GM15510 (cell line): ENCODE measurements around the gene RGMA.

Source experiments
- POLR2A ChIP-seq: IDR thresholded peaks from 3 replicates; pipeline ENCODE4 v1.6.1; 2011; ENCODE audit warnings: borderline replicate concordance; ENCODE audit not compliant: insufficient read length; ENCODE audit errors: extremely low read depth

Gene RGMA

DNA sequence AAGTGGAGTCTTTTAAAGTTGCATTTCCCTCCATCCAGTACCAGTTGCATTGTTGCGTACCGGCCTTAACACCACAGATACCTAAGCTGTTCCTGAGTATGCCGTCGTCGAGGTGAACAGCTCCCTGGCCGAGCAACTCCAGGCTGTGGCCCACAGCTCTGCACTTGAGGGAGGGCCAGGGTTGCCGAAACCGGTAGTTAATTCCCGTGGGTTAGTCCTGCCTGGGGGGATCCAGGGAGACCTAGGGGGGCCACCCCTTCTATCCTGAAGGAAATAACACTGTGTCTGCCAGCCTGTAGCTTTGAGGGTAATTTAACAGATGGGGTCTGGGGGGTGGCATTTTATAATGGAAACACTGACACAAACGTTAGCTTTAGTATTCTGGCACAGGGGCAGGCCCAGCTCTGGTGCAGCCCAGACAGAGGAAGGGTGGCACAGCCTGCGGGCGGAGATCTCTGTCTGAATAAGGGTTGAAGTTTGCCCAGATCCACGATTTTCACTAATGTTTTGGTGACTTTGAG is 60.8 kb downstream of the RGMA start:
- TF ChIP-seq POLR2A, result no peak

DNA sequence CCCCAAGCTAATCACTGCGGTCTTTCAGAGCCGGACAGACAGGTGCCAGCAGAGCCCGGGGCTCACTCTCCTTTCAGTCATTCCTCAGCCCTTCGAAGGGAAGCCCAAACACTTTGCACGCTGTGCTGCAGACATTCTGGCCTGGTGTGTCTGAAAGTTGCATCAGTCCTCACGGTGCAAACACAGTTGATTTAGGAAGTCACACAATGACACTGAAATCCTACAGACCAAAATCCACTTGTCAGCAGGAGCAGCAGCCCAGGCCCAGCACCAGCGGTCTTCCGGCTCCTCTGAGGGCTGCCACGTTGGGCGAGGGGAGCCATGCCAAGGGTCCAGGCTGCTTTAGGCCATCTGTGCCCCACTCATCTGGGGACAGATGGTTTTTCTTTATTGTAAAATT is 61.6 kb downstream of the RGMA start:
- TF ChIP-seq POLR2A, result peak; percentile 20

DNA sequence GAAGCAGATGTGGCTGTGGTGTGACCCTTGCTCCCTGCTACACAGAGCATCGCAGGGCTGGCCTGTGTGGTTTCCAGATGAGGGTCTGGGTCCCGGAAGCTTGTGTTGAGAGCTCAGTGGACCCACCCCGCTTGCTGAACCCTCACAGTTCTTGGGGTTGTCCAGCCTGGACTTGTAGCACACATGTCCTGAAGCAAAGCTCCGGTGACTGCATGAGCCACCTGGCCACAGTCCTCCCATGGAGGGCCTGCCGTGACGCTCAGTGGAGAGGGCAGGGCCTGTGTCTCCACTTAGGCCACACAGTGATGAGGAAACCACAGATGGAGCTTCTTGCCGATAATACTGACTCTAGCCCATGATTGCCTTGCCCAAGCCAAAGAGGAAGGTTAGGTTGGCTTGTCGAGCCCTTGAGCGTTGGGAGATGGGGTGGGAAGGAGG is 62.6 kb downstream of the RGMA start:
- TF ChIP-seq POLR2A, result no peak

DNA sequence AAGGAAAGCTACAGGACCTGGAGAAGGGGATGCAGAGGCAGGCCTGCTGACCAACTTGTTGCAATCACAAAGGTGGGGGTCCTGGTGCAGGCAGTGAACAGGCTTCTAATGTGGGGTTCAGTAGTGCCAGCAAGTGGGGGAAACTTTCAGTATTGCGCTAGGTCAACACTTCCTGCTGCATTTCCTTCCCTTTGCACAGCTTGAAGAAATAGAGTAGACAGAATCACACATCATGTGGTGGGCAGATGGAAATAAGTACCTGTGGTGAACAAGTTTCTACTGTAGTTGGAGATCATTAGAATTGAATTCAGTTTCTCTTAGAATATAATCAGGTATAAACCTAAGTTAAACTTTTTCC is 63.4 kb downstream of the RGMA start:
- no peak for TF ChIP-seq POLR2A

DNA sequence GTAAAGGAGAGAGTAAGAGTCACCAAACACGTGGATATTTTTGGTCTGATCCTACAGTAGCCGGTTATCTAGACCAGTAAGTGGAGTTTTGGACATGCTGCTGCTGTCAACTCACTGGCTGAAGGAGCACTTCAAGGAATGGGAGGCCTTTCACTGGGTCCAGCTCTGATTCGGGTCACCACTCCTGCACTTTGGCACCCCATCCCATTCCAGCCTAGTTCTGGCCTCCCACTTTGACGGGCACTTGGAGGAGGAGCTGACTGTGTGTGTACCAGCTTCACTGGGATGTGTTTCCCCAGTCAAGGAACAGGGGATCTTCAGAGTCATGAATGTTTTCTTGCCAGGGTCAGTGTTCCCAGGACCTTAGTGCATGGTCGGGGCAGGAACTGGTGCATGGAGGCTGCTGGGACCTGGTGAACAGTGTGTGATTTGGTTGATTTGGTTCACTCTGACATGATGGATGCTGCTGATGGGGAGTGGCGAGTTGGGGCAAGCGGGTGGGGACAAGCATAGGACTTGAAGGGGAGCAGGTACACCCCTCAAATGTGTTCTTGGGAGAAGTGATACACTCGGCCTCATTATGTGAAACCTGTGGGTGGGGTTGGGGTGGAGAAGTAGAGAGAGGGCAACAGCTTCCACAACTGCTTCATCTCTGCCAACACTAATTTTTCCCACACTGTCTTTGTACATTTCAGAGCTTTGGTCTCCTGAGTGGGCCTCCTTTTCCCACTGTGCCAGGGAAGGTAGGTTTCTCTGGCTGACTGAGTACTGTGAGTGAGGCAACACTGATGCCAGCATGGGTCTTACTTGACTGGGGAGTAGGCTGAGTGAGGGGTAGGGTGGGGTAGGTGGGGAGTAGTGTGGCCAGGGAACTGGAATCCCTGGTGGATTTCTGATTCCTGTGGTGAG is 64.0 kb downstream of the RGMA start:
- TF ChIP-seq POLR2A, result no peak

DNA sequence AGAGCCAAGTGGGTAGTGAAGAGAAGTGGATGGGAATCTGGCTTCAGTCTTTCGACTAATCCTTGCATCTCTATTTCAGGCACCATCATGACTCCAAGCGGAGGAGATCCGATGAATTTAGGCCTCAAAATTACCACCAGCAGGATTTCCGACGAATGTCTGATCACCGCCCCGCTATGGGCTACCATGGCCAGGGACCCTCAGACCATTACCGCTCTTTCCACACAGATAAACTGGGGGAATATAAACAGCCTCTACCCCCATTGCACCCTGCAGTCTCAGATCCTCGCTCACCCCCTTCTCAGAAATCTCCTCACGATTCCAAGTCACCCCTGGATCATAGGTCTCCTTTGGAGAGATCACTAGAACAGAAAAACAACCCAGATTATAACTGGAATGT is 64.7 kb downstream of the RGMA start:
- no peak for TF ChIP-seq POLR2A

DNA sequence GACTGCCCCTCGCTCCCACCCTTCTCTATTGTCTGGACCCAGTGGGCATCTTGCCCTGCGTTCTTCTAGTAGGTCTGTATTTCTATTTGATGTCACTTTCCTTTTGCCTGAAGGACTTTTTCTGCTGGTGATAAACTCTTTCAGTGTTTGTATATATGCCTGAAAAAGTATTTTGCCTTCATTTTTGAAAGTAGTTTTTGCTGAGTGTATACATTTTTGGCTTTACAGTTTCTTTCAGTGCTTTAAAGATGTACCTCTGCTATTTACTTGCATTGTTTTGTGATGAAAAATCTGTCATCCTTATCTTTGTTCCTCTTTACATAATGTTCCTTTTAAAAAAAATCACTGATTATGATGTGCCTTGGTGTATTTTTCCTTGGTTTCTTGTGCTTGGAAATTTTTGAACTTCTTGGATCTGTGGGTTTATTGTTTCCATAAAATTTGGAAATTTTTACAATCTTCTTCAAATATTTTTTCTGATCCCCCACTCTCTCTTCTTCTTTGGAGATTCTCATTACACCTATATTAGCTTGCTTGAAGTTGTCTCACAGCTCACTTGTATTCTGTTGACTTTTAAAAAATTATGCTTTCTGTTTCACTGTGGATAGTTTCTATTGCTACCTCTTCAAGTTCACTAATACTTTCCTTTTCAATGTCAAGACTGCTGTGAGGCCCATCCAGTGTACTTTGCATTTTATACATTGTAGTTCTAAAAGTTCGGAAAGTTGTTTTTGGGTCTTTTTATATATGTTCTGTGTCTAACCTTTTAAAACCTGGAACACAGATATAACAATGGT is 67.8 kb downstream of the RGMA start:
- TF ChIP-seq POLR2A, result no peak

DNA sequence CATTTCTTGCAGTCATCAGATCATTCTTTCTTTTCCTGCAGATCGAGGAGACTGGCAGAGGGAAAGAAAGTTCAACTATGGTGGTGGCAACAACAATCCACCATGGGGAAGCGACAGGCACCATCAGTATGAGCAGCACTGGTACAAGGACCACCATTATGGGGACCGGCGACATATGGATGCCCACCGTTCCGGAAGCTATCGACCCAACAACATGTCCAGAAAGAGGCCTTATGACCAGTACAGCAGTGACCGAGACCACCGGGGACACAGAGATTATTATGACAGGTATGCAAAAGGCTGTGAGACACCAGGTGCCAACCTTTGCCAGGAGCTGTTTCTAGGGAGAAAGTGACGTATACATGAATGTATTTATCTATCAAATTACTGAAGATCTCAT is 69.0 kb downstream of the RGMA start:
- no peak for TF ChIP-seq POLR2A

DNA sequence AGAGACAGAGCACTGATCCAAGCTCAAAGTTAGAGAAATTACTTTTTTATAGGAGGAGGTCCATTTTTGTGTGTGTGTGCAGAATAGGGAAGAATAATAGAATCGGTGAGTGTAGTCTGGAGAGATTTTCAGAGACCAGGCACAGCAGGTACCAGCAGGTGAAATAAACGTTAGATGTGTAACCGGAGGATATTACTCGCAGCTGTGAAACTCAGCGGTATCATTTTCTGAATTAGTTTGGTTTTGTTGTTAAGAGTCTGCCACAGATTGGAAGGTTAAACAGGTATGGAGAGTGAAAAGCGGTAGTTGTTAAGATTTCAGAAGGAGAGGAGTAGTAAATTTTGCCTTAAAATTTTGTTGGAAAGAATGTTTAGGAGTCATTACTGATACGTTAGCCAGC is 69.9 kb downstream of the RGMA start:
- no peak for TF ChIP-seq POLR2A

DNA sequence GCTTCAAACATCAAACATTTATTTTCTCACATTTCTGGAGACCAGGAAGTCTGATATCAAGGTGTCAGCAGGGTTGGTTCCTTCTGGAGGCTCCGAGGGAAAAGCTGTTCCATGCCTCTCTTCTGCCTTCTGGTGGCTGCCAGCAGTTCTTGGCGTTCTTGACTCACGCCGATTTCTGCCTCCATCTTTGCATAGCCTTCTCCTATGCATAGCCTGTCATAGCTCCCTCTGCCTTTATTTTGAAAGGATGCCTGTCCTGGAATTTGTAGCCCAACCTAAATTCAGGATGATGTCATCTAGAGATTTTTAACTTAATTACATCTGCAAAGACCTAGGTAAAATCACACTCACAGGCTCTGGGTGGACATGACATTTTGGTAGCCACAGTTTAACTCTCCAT is 70.4 kb downstream of the RGMA start:
- TF ChIP-seq POLR2A, result no peak

DNA sequence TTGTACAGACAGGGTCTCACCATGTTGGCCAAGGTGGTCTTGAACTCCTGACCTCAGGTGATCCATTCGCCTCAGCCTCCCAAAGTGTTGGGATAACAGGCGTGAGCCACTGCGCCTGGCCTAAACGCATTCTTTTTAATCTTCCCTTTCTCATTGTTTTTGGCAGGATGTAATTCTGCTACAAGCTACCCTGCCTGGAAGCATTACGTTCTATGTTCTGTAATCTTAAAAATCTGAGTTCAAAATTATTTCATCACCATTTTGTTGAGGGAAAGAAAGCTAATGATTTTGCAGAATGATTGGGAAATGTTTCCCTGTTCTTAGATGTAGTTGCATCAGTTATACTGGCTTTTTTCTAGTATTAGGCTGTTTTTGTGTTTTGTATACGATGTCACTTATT is 71.5 kb downstream of the RGMA start:
- TF ChIP-seq POLR2A, result no peak

DNA sequence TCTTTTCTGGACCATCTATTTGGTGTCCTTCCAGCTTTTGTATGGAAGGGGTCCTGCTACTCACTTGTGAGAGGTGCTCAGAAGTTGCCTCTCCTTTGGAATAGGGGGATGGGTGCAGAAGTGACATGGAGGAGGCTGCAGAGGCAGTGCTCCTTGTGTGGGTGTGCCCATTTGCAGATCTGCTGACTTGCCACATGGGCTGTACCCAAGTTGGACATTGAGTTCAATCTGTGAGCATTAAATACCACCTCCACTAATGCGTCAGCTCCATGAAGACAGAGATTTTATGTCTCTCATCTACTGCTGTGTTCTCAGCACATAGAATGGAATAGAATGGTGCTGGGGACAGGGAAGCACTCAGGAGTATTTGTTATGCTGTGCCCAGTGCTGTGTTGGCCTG is 76.2 kb downstream of the RGMA start:
- TF ChIP-seq POLR2A, result no peak

DNA sequence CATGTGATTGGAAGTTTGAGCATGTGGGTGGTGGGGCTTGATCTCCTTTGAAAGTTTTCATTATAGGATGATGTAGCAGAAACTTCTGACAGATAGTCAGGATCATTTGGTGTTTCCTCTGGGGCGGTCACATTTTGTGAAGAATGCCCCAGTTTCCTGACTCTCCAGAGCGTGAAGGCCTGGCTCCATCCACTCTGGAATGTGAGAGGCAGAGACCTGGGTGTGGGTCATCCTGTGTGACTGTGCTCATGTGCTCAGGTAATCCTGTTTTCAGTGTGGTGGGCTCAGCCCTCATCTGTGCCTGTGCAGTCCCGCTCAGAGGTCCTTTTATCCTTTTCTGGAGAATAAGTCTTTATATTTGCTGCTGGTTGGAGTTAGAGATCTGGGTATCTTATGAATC is 81.0 kb downstream of the RGMA start:
- TF ChIP-seq POLR2A, result no peak

DNA sequence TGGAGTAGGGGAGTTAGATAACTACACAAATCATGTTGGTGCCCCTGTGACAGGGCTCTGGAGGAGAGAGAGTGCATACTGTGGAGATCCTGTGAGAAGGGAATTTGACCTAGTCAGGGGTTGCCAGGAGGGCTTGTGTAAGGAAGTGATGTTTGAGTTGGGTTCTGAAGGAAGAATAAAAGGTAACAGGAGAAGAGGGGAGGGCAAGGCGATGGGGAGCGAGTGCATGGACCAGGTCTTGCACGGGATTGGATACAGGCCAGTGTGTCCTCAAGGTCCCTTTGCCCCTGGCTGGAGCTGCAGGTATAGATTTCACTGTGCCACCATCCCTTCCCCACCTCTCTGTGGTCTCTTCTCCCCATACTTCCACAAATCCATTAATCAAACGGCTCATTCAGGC is 83.9 kb downstream of the RGMA start:
- no peak for TF ChIP-seq POLR2A

DNA sequence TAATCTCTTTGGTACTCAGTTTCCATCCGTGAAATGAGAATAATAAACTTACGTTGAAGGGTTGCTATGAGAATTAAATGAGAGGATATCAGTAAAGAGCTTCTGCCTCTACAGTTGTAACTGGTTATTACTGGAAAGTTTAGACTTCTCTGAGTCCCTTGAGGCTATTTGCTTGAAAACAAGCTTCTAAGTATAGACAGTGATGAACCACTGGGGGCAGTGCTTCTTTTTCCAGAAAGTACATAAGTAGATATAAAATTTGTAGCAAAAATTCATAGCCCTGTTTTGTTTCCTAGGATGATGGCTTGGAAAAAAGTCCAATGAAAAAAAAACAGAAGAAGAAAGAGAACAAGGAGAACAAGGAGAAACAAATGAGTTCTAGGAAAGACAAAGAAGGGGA is 87.1 kb downstream of the RGMA start:
- TF ChIP-seq POLR2A, result no peak
